GM20000 (cell line): Measurements from ENCODE around the gene NTN4.
"Not testable (repeated sequence)": the region's sequence is repeated elsewhere in the genome, so short reads cannot be mapped to it uniquely, and the experiment has no call there.

ENCODE experiments used
- DNase-seq: peaks from one replicate; pipeline ENCODE4 v3.0.0; 2012; ENCODE audit warnings: low spot score
- TF ChIP-seq, protein P1 (sequence below): IDR thresholded peaks from 2 replicates; pipeline ENCODE4 v1.5.1; 2012; ENCODE audit warnings: mild to moderate bottlenecking, control low read depth; ENCODE audit errors: extremely low read depth, missing control alignments

Gene NTN4

DNA sequence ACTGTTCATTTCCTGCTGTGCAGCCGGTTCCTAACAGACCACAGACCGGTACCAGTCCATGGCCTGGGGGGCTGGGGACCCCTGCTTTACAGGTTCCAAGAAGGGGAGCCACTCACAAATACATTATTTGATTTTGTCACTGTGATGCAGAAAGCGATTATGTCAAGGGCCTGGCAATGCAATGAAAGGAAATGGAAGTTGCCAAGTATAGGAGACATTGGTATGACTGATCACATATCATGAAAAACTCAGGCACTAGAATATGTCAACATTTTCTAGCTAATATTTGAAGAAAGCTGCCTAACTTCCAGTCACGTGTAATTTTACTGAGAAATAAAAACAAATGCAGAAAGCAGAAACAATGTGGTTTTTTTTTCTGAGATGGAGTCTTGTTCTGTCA lies 170.4 kb downstream of the NTN4 start:
- TF ChIP-seq, protein P1, sequence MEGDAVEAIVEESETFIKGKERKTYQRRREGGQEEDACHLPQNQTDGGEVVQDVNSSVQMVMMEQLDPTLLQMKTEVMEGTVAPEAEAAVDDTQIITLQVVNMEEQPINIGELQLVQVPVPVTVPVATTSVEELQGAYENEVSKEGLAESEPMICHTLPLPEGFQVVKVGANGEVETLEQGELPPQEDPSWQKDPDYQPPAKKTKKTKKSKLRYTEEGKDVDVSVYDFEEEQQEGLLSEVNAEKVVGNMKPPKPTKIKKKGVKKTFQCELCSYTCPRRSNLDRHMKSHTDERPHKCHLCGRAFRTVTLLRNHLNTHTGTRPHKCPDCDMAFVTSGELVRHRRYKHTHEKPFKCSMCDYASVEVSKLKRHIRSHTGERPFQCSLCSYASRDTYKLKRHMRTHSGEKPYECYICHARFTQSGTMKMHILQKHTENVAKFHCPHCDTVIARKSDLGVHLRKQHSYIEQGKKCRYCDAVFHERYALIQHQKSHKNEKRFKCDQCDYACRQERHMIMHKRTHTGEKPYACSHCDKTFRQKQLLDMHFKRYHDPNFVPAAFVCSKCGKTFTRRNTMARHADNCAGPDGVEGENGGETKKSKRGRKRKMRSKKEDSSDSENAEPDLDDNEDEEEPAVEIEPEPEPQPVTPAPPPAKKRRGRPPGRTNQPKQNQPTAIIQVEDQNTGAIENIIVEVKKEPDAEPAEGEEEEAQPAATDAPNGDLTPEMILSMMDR, result no peak
- no peak for DNase-seq

DNA sequence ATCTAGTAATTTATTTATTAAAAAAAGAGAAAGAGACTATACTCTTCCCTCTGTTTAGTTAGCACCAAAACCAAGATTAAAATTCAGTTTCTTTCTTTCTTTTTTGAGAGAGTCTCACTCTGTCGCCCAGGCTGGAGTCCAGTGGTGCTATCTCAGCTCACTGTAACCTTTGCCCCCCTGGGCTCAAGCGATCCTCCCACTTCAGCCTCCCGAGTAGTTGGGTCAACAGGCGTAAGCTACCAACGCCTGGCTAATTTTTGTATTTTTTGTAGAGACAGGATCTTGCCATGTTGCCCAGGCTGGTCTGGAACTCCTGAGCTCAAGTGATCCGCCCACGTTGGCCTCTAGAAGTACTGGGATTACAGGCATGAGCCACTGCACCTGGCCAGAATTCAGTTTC lies 174.1 kb downstream of the NTN4 start:
- not testable (repeated sequence) for DNase-seq

DNA sequence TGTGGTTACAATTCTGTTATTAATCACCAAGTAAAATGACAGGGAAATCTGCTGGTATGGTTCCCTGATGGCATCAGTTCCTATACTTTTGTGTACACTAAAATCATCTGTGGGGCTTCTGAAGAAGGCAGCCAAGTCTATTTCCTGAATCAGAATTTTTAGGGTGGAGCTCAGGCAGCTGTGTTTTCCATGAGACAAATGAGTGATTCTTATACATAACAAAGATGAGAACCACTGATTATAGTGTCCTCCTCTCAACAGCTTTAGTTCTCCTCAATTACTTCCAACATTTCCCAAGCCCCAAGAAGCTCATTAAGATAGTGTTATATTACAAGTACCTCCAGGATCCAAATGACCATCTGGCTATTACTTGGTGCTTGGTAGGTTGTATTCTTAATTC lies 174.8 kb downstream of the NTN4 start:
- TF ChIP-seq, protein P1, result no peak
- no peak for DNase-seq

DNA sequence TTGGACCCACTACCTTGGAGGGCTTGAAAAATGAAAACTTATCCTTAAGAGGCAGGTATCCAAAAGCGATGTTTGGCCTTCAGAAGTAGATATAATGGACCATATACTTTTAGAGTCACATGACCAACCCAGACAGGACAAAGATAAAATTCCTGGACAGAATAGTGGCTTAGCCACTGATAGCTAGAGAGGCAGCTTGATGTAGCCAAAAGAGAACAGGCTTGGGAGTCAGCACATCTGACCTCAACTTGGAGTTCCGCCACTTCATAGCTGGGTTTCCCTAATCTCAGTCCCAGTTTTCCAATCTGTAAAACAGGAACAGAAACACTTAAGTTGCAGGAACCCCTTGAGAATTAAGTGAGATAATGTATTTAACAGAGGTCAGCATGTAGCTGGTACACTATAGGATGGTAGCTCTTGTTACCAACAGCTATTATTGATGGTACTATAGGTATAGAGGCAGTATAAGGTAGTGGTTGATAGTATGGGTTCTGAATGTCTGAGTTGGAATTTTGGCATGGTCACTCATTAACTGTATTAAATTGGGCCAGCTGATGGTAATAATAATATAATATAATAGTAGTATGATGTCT lies 176.1 kb downstream of the NTN4 start:
- TF ChIP-seq, protein P1, result no peak
- no peak for DNase-seq

DNA sequence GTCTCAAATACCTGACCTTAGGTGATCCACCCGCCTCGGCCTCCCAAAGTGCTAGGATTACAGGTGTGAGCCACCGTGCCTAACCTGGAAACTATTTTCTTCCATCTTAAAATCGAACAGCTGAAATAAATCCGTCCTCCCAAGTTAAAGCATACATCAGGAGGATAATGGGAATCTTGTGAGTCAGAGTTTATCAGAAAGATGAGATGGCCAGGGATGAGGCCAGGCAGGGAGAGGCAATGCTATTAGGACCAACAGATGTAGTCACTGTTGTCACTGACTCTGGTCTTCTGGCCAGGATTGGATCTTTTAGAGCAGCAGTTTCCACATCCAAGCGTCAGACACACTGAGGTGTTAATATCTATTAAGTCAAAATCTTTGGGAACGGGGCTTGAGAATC lies 177.5 kb downstream of the NTN4 start:
- TF ChIP-seq, protein P1, result no peak
- DNase-seq, result no peak

DNA sequence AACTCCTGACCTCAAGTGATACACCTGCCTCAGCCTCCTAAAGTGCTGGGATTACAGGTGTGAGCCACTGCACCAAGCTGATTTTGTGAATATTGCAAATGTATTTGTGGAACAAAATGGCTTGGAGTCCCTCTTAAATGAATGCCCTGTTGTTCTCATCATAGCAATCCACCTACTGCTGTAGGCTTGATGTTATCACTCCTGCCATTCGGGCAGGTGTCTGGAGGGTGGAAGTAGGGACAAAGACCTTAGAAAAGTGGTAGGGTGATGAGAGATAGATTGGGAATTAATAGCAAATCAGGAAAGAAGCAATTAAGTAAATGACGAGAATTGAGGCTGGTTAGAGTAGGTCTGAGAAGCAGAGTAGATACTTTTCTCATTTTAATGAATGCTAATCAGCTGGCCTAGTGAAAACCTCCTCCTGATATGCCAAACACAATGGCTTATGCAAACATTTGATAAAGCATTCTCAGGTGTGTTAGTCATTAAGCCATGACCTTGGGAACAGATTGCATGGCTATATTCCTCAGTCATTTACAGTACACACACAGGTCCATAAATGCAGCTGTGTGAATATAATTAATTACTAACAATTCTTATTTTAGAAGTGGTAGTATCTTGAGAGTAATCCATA lies 178.8 kb downstream of the NTN4 start:
- TF ChIP-seq, protein P1, result no peak
- no peak for DNase-seq

DNA sequence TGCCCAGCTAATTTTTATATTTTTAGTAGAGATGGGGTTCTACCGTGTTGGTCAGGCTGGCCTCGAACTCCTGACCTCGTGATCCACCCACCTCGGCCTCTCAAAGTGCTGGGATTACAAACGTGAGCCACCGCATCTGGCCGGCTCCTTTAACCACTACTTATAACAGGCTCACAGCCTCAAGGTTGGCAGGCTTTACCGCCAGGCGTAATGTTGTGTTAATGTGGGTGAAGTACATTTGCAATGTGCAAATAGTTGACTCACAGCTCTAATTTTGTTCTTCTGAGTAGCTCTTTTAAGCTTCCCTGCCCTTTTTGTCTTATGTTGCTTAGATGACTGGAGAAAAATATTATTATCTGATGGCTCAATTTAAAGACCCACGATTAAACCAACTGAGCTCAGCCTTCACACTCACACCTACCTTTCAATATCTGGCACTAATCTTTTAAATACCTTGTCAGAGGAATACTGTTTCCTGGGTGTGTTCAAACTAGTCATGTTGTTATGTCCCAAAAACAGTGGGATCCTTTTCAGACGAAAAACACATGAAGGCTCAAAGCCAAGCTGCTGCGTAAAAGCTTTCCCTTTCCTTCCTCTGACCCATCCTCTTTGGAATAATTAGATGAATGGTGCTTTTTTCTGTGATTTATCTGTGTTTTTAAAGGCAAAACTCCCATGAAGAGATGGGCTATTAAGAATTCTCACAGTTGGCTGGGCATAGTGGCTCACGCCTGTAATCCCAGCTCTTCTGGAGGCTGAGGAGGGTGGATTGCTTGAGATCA lies 182.1 kb downstream of the NTN4 start:
- no peak for DNase-seq
- TF ChIP-seq, protein P1, result no peak
